ENCODE results near the gene NENF.

GRCh38 chr1:212415107-212415841 is 17.4 kb upstream of the NENF start:
- no peak for TF ChIP-seq CTCF (IDR thresholded peaks at IDR 0.05)
- TF ChIP-seq EP300 (IDR thresholded peaks at IDR 0.05) = no peak
- no peak for TF ChIP-seq POLR2A (IDR thresholded peaks at IDR 0.05; ENCODE audit: low read depth)
